HEK293 (cell line): Measurements from ENCODE around the gene OR9I1.

Experiments used
- BCL11A ChIP-seq: fragments of 450-650 bp; formaldehyde crosslinking; IDR thresholded peaks from 2 replicates; pipeline ENCODE4 v1.5.1; 2016; ENCODE audit warnings: low read depth, missing biosample characterization, missing genetic modification characterization
- KLF9 ChIP-seq: fragments of 450-650 bp; formaldehyde crosslinking; IDR thresholded peaks from 2 replicates; pipeline ENCODE4 v1.5.1; 2016; ENCODE audit warnings: missing biosample characterization, missing genetic modification characterization, low read depth
- PRDM1 ChIP-seq: fragments of 450-650 bp; formaldehyde crosslinking; IDR thresholded peaks from 2 replicates; pipeline ENCODE4; 2016; ENCODE audit warnings: missing biosample characterization, missing genetic modification characterization
- SETDB1 ChIP-seq: IDR thresholded peaks from one replicate; pipeline ENCODE4 v1.6.1; 2017; ENCODE audit warnings: mild to moderate bottlenecking, low read length, moderate library complexity, mixed read lengths; ENCODE audit not compliant: insufficient read length
- ZEB2 ChIP-seq: fragments of 450-650 bp; formaldehyde crosslinking; IDR thresholded peaks from 2 replicates; pipeline ENCODE4 v1.5.1; 2016; ENCODE audit warnings: missing biosample characterization, missing genetic modification characterization
- ZNF10 ChIP-seq: fragments of 450-650 bp; formaldehyde crosslinking; IDR thresholded peaks from 2 replicates; pipeline ENCODE4 v1.5.1; 2017; ENCODE audit warnings: missing biosample characterization, missing genetic modification characterization
- ZNF324 ChIP-seq: fragments of 450-650 bp; formaldehyde crosslinking; IDR thresholded peaks from 2 replicates; pipeline ENCODE4 v1.5.1; 2016; ENCODE audit warnings: missing biosample characterization, missing genetic modification characterization
- TF ChIP-seq, protein P1 (sequence below): fragments of 450-650 bp; formaldehyde crosslinking; IDR thresholded peaks from 2 replicates; pipeline ENCODE4 v1.5.1; 2016; ENCODE audit warnings: missing biosample characterization, missing genetic modification characterization
- TF ChIP-seq, protein P2 (sequence below): fragments of 450-650 bp; formaldehyde crosslinking; conservative IDR thresholded peaks from 2 replicates; pipeline ENCODE4 v1.5.1; 2016; ENCODE audit warnings: low read depth, missing biosample characterization, missing genetic modification characterization
- TF ChIP-seq, protein P3 (sequence below): fragments of 450-650 bp; formaldehyde crosslinking; IDR thresholded peaks from 2 replicates; pipeline ENCODE4 v1.5.1; 2016; ENCODE audit warnings: missing biosample characterization, missing genetic modification characterization
- TF ChIP-seq, protein P4 (sequence below): fragments of 450-650 bp; formaldehyde crosslinking; IDR thresholded peaks from 2 replicates; pipeline ENCODE4 v1.5.1; 2016; ENCODE audit warnings: missing biosample characterization, missing genetic modification characterization

DNA sequence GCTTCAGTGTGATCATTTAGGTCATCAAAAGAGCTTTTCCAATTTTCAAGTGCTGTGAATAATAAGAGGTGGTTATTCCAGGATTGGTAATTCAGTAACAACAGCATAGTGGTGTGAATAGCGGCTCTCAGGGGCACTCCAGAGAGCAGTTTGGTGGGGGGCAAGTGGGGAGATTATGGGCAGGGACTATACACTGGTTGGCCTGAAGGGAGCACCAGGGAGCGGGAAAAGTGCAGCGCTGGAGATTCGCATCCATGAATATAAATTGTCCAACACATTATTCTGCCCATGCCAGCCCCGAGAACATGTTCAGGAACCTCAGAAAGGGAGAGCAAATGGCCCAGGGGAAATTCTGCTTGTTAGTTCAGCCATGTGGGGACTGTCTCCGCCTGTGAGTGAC lies 56.7 kb downstream of the OR9I1 start:
- TF ChIP-seq ZNF324 (tag by site-specific recombination) (no peak), SETDB1 (no peak), KLF9 (tag by site-specific recombination) (no peak), BCL11A (tag by site-specific recombination) (no peak), PRDM1 (tag by site-specific recombination) (no peak), ZEB2 (tag by site-specific recombination) (no peak), ZNF10 (tag by site-specific recombination) (no peak)
- TF ChIP-seq, protein P1, sequence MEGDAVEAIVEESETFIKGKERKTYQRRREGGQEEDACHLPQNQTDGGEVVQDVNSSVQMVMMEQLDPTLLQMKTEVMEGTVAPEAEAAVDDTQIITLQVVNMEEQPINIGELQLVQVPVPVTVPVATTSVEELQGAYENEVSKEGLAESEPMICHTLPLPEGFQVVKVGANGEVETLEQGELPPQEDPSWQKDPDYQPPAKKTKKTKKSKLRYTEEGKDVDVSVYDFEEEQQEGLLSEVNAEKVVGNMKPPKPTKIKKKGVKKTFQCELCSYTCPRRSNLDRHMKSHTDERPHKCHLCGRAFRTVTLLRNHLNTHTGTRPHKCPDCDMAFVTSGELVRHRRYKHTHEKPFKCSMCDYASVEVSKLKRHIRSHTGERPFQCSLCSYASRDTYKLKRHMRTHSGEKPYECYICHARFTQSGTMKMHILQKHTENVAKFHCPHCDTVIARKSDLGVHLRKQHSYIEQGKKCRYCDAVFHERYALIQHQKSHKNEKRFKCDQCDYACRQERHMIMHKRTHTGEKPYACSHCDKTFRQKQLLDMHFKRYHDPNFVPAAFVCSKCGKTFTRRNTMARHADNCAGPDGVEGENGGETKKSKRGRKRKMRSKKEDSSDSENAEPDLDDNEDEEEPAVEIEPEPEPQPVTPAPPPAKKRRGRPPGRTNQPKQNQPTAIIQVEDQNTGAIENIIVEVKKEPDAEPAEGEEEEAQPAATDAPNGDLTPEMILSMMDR (tag by site-specific recombination) = no peak
- TF ChIP-seq, protein P2, sequence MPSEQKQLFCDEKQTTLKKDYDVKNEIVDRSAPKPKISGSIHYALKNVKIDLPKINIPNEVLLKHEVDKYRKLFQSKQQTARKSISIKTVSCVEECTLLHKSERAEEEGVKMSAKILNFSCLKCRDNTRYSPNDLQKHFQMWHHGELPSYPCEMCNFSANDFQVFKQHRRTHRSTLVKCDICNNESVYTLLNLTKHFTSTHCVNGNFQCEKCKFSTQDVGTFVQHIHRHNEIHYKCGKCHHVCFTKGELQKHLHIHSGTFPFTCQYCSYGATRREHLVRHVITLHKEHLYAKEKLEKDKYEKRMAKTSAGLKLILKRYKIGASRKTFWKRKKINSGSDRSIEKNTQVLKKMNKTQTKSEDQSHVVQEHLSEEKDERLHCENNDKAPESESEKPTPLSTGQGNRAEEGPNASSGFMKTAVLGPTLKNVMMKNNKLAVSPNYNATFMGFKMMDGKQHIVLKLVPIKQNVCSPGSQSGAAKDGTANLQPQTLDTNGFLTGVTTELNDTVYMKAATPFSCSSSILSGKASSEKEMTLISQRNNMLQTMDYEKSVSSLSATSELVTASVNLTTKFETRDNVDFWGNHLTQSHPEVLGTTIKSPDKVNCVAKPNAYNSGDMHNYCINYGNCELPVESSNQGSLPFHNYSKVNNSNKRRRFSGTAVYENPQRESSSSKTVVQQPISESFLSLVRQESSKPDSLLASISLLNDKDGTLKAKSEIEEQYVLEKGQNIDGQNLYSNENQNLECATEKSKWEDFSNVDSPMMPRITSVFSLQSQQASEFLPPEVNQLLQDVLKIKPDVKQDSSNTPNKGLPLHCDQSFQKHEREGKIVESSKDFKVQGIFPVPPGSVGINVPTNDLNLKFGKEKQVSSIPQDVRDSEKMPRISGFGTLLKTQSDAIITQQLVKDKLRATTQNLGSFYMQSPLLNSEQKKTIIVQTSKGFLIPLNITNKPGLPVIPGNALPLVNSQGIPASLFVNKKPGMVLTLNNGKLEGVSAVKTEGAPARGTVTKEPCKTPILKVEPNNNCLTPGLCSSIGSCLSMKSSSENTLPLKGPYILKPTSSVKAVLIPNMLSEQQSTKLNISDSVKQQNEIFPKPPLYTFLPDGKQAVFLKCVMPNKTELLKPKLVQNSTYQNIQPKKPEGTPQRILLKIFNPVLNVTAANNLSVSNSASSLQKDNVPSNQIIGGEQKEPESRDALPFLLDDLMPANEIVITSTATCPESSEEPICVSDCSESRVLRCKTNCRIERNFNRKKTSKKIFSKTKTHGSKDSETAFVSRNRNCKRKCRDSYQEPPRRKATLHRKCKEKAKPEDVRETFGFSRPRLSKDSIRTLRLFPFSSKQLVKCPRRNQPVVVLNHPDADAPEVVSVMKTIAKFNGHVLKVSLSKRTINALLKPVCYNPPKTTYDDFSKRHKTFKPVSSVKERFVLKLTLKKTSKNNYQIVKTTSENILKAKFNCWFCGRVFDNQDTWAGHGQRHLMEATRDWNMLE = no peak
- TF ChIP-seq, protein P3, sequence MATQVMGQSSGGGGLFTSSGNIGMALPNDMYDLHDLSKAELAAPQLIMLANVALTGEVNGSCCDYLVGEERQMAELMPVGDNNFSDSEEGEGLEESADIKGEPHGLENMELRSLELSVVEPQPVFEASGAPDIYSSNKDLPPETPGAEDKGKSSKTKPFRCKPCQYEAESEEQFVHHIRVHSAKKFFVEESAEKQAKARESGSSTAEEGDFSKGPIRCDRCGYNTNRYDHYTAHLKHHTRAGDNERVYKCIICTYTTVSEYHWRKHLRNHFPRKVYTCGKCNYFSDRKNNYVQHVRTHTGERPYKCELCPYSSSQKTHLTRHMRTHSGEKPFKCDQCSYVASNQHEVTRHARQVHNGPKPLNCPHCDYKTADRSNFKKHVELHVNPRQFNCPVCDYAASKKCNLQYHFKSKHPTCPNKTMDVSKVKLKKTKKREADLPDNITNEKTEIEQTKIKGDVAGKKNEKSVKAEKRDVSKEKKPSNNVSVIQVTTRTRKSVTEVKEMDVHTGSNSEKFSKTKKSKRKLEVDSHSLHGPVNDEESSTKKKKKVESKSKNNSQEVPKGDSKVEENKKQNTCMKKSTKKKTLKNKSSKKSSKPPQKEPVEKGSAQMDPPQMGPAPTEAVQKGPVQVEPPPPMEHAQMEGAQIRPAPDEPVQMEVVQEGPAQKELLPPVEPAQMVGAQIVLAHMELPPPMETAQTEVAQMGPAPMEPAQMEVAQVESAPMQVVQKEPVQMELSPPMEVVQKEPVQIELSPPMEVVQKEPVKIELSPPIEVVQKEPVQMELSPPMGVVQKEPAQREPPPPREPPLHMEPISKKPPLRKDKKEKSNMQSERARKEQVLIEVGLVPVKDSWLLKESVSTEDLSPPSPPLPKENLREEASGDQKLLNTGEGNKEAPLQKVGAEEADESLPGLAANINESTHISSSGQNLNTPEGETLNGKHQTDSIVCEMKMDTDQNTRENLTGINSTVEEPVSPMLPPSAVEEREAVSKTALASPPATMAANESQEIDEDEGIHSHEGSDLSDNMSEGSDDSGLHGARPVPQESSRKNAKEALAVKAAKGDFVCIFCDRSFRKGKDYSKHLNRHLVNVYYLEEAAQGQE (tag by site-specific recombination) = no peak
- TF ChIP-seq, protein P4, sequence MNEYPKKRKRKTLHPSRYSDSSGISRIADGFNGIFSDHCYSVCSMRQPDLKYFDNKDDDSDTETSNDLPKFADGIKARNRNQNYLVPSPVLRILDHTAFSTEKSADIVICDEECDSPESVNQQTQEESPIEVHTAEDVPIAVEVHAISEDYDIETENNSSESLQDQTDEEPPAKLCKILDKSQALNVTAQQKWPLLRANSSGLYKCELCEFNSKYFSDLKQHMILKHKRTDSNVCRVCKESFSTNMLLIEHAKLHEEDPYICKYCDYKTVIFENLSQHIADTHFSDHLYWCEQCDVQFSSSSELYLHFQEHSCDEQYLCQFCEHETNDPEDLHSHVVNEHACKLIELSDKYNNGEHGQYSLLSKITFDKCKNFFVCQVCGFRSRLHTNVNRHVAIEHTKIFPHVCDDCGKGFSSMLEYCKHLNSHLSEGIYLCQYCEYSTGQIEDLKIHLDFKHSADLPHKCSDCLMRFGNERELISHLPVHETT (tag by site-specific recombination) = no peak
